Mesenchymal stem cell (in vitro differentiated cells and primary cell): ENCODE data around the gene TPM4.

Experiments
- DNase-seq: peaks from one replicate; pipeline ENCODE4 v3.0.0-alpha.2; 2013
- H2AFZ ChIP-seq: one replicate; pipeline ENCODE4 v1.6.1; 2013; ENCODE audit warnings: low read depth, mild to moderate bottlenecking, control low read depth, inconsistent platforms, low read length, moderate library complexity
- H2AK5ac ChIP-seq: 2 replicates; pipeline ENCODE4 v1.6.1; 2013; ENCODE audit warnings: low read length, moderate library complexity, mild to moderate bottlenecking, inconsistent platforms; ENCODE audit not compliant: severe bottlenecking
- H2BK120ac ChIP-seq: one replicate; pipeline ENCODE4 v1.6.1; 2013; ENCODE audit warnings: low read depth, mild to moderate bottlenecking, inconsistent platforms, low read length, moderate library complexity
- H2BK12ac ChIP-seq, 2 experiments: one replicate each; pipeline ENCODE4 v1.6.1; 2013; ENCODE audit warnings: inconsistent platforms in 2 of 2, low read length in 2 of 2, mild to moderate bottlenecking in 2 of 2, moderate library complexity in 2 of 2, control low read depth in 1 of 2
- H2BK15ac ChIP-seq: one replicate; pipeline ENCODE4 v1.6.1; 2013; ENCODE audit warnings: mild to moderate bottlenecking, low read depth, inconsistent platforms; ENCODE audit not compliant: poor library complexity, severe bottlenecking
- H2BK5ac ChIP-seq: 2 replicates; pipeline ENCODE4 v1.6.1; 2013; ENCODE audit warnings: low read depth, mild to moderate bottlenecking, low read length, control low read depth, inconsistent platforms; ENCODE audit not compliant: poor library complexity, severe bottlenecking
- H3K14ac ChIP-seq, 2 experiments: one replicate each; pipeline ENCODE4 v1.6.1; 2013; ENCODE audit warnings: inconsistent platforms in 2 of 2, low read length in 2 of 2, control low read depth in 1 of 2, mild to moderate bottlenecking in 1 of 2, moderate library complexity in 1 of 2
- H3K18ac ChIP-seq, 2 experiments: one replicate each; pipeline ENCODE4 v1.6.1; 2013; ENCODE audit warnings: inconsistent platforms in 2 of 2, low read length in 2 of 2, control low read depth in 1 of 2, low read depth in 1 of 2, mild to moderate bottlenecking in 1 of 2
- H3K23ac ChIP-seq, 2 experiments: one replicate each; pipeline ENCODE4 v1.6.1; 2013; ENCODE audit warnings: inconsistent platforms in 2 of 2, low read length in 2 of 2, mild to moderate bottlenecking in 2 of 2, moderate library complexity in 2 of 2, control low read depth in 1 of 2
- H3K27ac ChIP-seq: 2 replicates; pipeline ENCODE4 v1.5.1; 2013; ENCODE audit warnings: mild to moderate bottlenecking, moderate library complexity, low read length, control low read depth, inconsistent platforms; ENCODE audit not compliant: poor library complexity, severe bottlenecking
- H3K27me3 ChIP-seq, 2 experiments: 2 replicates each; pipeline versions ENCODE4 v1.6.1 to v1.7.0; 2013; ENCODE audit warnings: low read length in 2 of 2, mild to moderate bottlenecking in 2 of 2, moderate library complexity in 2 of 2, control low read depth in 1 of 2, inconsistent platforms in 1 of 2; ENCODE audit not compliant: control insufficient read depth in 1 of 2, insufficient read depth in 1 of 2
- H3K36me3 ChIP-seq, 2 experiments: 2 replicates each; pipeline versions ENCODE4 v1.6.1 to v1.7.0; 2013; ENCODE audit warnings: low read length in 2 of 2, control low read depth in 1 of 2, inconsistent platforms in 1 of 2, low read depth in 1 of 2, mild to moderate bottlenecking in 1 of 2; ENCODE audit not compliant: insufficient read depth in 2 of 2, control insufficient read depth in 1 of 2
- H3K4ac ChIP-seq, 2 experiments: one replicate each; pipeline ENCODE4 v1.6.1; 2013; ENCODE audit warnings: inconsistent platforms in 2 of 2, low read length in 2 of 2, mild to moderate bottlenecking in 2 of 2, moderate library complexity in 2 of 2, control low read depth in 1 of 2, low read depth in 1 of 2
- H3K4me1 ChIP-seq: 2 replicates; pipeline ENCODE4 v1.6.1; 2013; ENCODE audit warnings: low read depth, low read length, control low read depth; ENCODE audit not compliant: control insufficient read depth, insufficient read depth
- H3K4me2 ChIP-seq: 2 replicates; pipeline ENCODE4 v1.6.1; 2013; ENCODE audit warnings: low read length, mild to moderate bottlenecking, inconsistent platforms; ENCODE audit not compliant: poor library complexity, severe bottlenecking
- H3K4me3 ChIP-seq, 2 experiments: 2 replicates each; pipeline versions ENCODE4 v1.5.1 to v1.7.0; 2013; ENCODE audit warnings: low read length in 2 of 2, mild to moderate bottlenecking in 2 of 2, control low read depth in 1 of 2, low read depth in 1 of 2; ENCODE audit not compliant: insufficient read depth in 1 of 2
- H3K79me1 ChIP-seq: replicated peaks from 2 replicates; pipeline ENCODE4 v1.6.1; 2013; ENCODE audit warnings: mild to moderate bottlenecking, control low read depth, low read length, inconsistent platforms; ENCODE audit not compliant: poor library complexity, severe bottlenecking
- H3K9ac ChIP-seq: 2 replicates; pipeline ENCODE4 v1.7.0; 2013; ENCODE audit warnings: mild to moderate bottlenecking, low read length, moderate library complexity
- H3K9me3 ChIP-seq: 2 replicates; pipeline ENCODE4 v1.7.0; 2013; ENCODE audit warnings: mild to moderate bottlenecking, low read length; ENCODE audit not compliant: control insufficient read depth
- H4K8ac ChIP-seq: one replicate; pipeline ENCODE4 v1.6.1; 2013; ENCODE audit warnings: inconsistent platforms, mild to moderate bottlenecking, low read length, moderate library complexity
- H4K91ac ChIP-seq: one replicate; pipeline ENCODE4 v1.6.1; 2013; ENCODE audit warnings: mild to moderate bottlenecking, low read length, inconsistent platforms
- WGBS: methylation state at CpG from one replicate; pipeline ENCODE4 v1.1.7; 2013; ENCODE audit warnings: mixed read lengths; 5-methylcytosine and 5-hydroxymethylcytosine counted together

TPM4 gene

GRCh38 chr19:16121967-16122366 lies 45.7 kb downstream of the TPM4 start:
- Histone ChIP-seq H2AK5ac (no peak overlapping the region), H2BK120ac (no peak overlapping the region), H3K4me3 (no peak overlapping the region), H3K9ac (no peak overlapping the region), H3K23ac (no peak overlapping the region), H3K4ac (no peak overlapping the region), H3K27ac (no peak overlapping the region), H3K79me1 (peaks cover 60% of the 10 kb centered on the region), H2BK12ac (no peak overlapping the region), H4K8ac (no peak overlapping the region), H3K36me3 (peaks cover 76 to 94% of the 10 kb centered on the region in 2 experiments), H2BK15ac (no peak overlapping the region), H2BK5ac (no peak overlapping the region), H3K27me3 (no peaks in the 10 kb centered on the region), H2AFZ (no peak overlapping the region), H3K4me1 (no peaks in the 10 kb centered on the region), H3K18ac (no peak overlapping the region), H3K9me3 (no peaks in the 10 kb centered on the region), H3K4me2 (no peak overlapping the region), H4K91ac (no peak overlapping the region), H3K14ac (no peak overlapping the region)
- WGBS: 98% methylated on average over 10 of the region's 11 CpGs
- DNase-seq: no peak

- Histone ChIP-seq H4K8ac (no peak overlapping the region), H2AFZ (no peak overlapping the region), H2BK5ac (no peak overlapping the region), H3K27ac (no peak overlapping the region), H3K4me1 (no peaks in the 10 kb centered on the region), H3K79me1 (peaks cover 63% of the 10 kb centered on the region), H2BK12ac (no peak overlapping the region), H3K18ac (no peak overlapping the region), H3K23ac (no peak overlapping the region), H4K91ac (no peak overlapping the region), H2AK5ac (no peak overlapping the region), H3K9ac (no peak overlapping the region), H3K4me2 (no peak overlapping the region), H3K27me3 (no peaks in the 10 kb centered on the region), H3K14ac (no peak overlapping the region), H2BK120ac (no peak overlapping the region), H3K36me3 (peaks cover 85 to 99% of the 10 kb centered on the region in 2 experiments), H3K4ac (no peak overlapping the region), H3K4me3 (no peak overlapping the region), H3K9me3 (no peaks in the 10 kb centered on the region), H2BK15ac (no peak overlapping the region)
- WGBS: 95% methylated on average over 9 of the region's 14 CpGs
- no peak for DNase-seq
Measured at GRCh38 chr19:16124953-16125352, 48.7 kb downstream of the TPM4 start.

- no peak for DNase-seq
- no peak overlapping the region for H2BK15ac ChIP-seq
- H3K36me3 ChIP-seq: peaks cover 87 to 96% of the 10 kb centered on the region in 2 experiments
- no peak overlapping the region for H3K27ac ChIP-seq
- H4K8ac ChIP-seq: no peak overlapping the region
- no peak overlapping the region for H2AK5ac ChIP-seq
- H3K4me1 ChIP-seq: no peaks in the 10 kb centered on the region
- H3K23ac ChIP-seq: no peak overlapping the region
- H3K4me3 ChIP-seq: no peak overlapping the region
- no peak overlapping the region for H2BK5ac ChIP-seq
- H3K4ac ChIP-seq: no peak overlapping the region
- no peak overlapping the region for H3K18ac ChIP-seq
- H3K9ac ChIP-seq: no peak overlapping the region
- no peak overlapping the region for H2BK12ac ChIP-seq
- no peak overlapping the region for H3K14ac ChIP-seq
- no peak overlapping the region for H4K91ac ChIP-seq
- H2AFZ ChIP-seq: no peak overlapping the region
- no peaks in the 10 kb centered on the region for H3K27me3 ChIP-seq
- no peak overlapping the region for H3K4me2 ChIP-seq
- peaks cover 61% of the 10 kb centered on the region for H3K79me1 ChIP-seq
- no peak overlapping the region for H2BK120ac ChIP-seq
- no peaks in the 10 kb centered on the region for H3K9me3 ChIP-seq
- WGBS: 89% methylated on average over 9 of the region's 10 CpGs
Measured at GRCh38 chr19:16125737-16126495, 49.6 kb downstream of the TPM4 start.

- H4K91ac ChIP-seq: no peak overlapping the region
- no peak overlapping the region for H3K23ac ChIP-seq
- no peak overlapping the region for H4K8ac ChIP-seq
- H3K4ac ChIP-seq: no peak overlapping the region
- DNase-seq: no peak
- no peak overlapping the region for H2BK120ac ChIP-seq
- WGBS: 96% methylated on average over 10 of the region's 11 CpGs
- H2BK15ac ChIP-seq: no peak overlapping the region
- H2BK12ac ChIP-seq: no peak overlapping the region
- H3K4me1 ChIP-seq: no peaks in the 10 kb centered on the region
- peaks cover 87 to 92% of the 10 kb centered on the region in 2 experiments for H3K36me3 ChIP-seq
- H3K4me2 ChIP-seq: no peak overlapping the region
- H2AK5ac ChIP-seq: no peak overlapping the region
- H3K18ac ChIP-seq: no peak overlapping the region
- no peaks in the 10 kb centered on the region for H3K27me3 ChIP-seq
- H3K4me3 ChIP-seq: no peak overlapping the region
- peaks cover 55% of the 10 kb centered on the region for H3K79me1 ChIP-seq
- no peaks in the 10 kb centered on the region for H3K9me3 ChIP-seq
- H3K14ac ChIP-seq: no peak overlapping the region
- no peak overlapping the region for H2BK5ac ChIP-seq
- no peak overlapping the region for H3K9ac ChIP-seq
- H2AFZ ChIP-seq: no peak overlapping the region
- no peak overlapping the region for H3K27ac ChIP-seq
Measured at GRCh38 chr19:16127080-16127479, 50.8 kb downstream of the TPM4 start.
